Adrenal gland (tissue), 5 donors: ENCODE measurements around the gene PELI2.

Experiments used
- CTCF ChIP-seq, 6 experiments: fragments of 450-650 bp in 4 of 6; fragments of 200-600 bp in 2 of 6; sonication (generic) in 1 of 6; IDR thresholded peaks; 1 replicate in 5 of 6; 2 replicates in 1 of 6; pipeline versions ENCODE4 v1.5.1 to v1.8.0; 2016 to 2021; ENCODE audit warnings: antibody characterized with exemption in 6 of 6, mild to moderate bottlenecking in 2 of 6, moderate library complexity in 1 of 6
- POLR2A ChIP-seq, 2 donors: fragments of 450-650 bp; IDR thresholded peaks; one replicate each; pipeline ENCODE4 v1.6.1; 2017; ENCODE audit warnings: antibody characterized with exemption in 2 of 2, mild to moderate bottlenecking in 2 of 2, moderate library complexity in 1 of 2
- donor health status: DM: no; HTN: no; CAD: no.

GRCh38 chr14:56119201-56119981 lies 1.2 kb downstream of the PELI2 start:
- TF ChIP-seq CTCF (IDR thresholded peaks at IDR 0.05) (no peak), POLR2A (IDR thresholded peaks at IDR 0.05) (peak in 1 of 2 donors; percentile 32)
